Cerebellar cortex (tissue), 1 donor: ENCODE results near the gene PPP1R12B.
A peak's percentile ranks its signal among the peaks of the same experiment; 100 is the strongest.
"Not testable (repeated sequence)": the region's sequence is repeated elsewhere in the genome, so short reads cannot be mapped to it uniquely, and the experiment has no call there.

Experiments
- DNase-seq: peaks from one replicate; pipeline ENCODE4 v3.0.0-alpha.2; 2015; ENCODE audit warnings: low spot score

PPP1R12B gene

DNA sequence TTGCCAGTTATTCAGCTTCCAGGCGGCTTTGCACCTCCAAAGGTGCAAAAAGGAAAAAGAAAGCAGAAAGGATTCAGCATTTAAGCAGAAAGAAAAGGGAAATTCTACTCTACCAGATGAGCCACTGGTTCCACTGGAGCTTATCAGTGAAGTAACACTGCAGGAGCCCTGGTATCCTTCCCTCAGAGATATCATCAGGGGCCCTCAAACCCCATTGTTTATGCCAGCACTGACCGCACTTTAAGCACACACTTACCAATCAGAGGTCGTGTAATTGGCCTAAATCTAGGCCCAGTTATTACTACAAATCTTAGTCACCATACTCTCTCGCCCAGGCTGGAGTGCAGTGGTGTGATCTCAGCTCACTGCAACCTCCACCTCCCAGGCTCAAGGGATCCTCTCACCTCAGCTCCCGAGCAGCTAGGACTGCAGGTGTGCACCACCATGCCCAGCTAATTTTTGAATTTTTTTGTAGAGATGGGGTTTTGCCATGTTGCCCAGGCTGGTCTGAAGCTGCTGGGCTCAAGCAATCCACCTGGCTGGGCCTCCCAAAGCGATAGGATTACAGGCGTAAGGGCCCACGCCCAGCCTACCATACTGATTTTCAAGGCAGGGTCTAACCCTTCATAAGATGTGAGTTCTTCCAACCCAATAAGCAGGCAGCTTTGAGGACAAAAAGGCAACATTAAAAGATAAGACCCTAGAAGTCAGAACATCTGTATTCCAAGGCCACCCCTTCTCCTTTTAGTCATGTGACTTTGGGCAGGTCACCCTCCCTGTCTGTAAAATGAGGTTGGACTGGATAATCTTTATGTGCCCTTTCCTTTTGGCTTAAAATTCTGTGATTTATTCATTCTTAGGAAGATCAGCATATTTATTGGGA, 236.4 kb downstream of the PPP1R12B start:
- no peak for DNase-seq

DNA sequence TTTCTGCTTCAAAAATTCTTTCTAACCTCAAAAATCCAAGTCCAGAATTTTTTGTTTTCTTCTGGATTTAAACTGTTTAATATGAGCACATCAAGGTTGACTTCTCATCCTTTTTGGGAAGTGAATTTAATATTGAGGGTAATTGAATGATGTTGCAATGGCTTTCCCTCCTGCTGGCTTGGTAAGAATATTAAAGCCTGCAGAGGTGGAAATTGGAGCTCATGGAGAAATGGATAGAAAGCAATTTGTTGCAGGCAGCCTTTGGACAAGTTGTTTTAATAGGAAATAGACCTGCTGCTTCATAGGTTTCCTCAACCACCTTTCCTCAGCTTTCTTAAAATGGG, 237.1 kb downstream of the PPP1R12B start:
- no peak for DNase-seq

- peak; percentile 48 for DNase-seq
These were observed 237.7 kb downstream of the PPP1R12B start for GRCh38 chr1:202586018-202586821.

GRCh38 chr1:202586871-202587270, 238.4 kb downstream of the PPP1R12B start:
- DNase-seq, result no peak

DNA sequence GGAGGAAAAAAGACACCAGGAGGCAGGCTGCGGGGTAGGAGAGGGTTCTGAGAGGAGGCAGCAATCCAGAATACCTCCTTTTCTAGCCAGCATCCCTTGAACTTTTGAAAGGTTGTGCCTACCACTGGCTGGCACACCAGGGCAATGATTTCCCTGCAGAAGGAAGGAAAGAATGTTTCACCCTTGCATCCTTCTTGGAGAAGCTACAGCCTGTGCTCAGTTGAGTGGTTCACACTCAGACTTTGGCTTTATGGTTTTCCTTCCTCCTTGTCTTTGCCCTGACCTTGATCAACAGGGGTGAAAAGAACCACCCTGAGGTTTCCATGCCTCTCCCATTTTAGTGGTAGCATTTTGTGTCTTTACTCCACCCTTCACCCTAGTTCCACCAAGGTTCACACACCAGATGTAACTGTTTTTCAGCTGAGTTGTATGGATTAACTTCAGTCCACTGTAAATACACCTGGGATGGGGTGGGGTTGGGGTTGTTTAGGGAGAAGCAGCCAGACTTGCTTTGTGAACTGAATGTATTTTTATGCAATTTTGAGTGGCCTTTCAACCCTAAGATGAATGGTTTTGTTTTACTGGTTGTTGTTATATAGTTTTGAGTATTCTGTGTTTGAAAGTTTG, 239.5 kb downstream of the PPP1R12B start:
- DNase-seq, result no peak

DNA sequence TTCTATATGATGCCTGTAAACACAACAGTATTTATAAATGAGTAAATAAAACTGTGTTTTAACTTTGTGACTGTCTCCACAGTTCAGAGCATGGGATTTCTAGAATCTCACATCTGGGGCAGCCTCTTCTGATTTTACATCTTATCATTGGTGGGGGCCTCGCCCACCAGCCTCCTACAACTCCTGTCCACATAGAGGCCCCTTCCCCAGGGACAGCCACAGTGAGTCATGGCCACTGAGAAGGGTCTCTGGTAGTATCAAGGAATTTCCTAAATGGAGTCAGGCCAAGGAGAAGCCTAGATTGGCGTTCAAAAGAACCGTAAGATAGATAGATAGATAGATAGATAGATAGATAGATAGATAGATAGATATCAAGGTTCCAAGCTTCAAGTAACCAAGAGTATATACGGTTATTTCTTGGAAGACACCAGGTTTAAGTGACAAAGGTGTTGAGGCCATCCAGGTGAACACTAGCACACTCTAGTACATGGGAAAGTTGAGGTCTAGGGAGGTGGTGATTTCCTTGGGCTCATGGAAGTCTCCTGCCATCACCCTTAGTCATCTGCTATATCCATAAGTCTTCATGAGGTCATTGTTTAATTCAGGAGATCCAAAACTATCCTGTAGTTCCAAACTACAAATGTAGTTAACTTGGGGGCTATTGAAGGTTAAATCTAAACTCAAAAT, 240.1 kb downstream of the PPP1R12B start:
- DNase-seq, result no peak

DNA sequence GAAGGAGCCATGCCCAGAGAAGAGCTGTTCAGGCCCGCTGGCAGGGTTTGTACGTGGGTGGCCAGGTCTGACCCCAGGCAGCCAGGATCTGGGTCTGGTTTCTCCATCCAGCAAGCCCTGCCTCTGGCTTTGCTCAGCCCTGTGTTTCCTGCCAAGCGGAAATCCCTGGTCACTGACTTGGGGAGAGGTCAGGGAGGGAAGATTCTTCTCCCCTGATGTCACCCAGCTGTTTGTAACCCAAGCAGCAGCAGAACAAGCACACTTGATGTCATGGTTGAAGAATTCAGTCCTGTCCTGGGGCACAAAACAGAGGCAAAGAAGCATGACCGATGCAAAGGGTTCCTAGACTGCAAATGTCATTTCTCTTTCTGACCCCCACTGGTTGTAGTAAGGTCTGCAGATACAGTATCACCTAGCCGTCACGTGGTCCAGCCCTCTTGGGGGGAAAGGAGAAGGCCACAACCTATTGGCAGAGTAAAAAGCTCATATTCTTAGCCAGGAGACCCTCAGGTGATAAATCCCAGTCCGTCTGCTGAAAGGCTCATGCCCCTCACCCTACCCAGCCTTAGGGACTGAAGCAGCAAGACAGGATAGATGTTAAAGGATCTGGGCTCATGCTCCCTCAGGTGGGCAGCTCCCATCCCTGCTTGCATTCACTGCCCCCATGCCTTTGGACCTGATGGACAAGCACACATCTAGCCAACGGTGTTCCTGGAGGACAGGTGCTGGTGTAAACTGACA, 240.9 kb downstream of the PPP1R12B start:
- DNase-seq, result no peak

DNA sequence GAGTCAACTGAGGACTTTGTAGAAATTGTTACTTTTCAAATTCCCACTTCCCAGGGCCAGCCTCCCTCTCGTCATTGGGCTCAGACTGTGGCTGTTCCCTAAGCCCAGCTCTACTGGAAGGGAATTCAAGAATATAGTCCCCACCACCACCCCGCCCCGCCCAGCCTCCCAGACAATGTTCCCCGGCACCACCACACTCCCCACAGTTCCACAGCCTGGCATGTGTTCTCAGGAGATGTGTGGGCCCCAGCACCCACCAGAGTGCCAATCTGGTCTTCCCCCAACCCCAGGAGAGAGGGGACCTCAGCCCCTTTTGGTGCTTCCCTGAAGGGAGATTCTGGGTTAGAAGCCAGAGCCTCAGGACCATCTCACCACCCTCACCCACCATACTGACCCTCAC, 241.6 kb downstream of the PPP1R12B start:
- DNase-seq, result no peak

- no peak for DNase-seq
These were observed 242.5 kb downstream of the PPP1R12B start for GRCh38 chr1:202590975-202591411.

DNA sequence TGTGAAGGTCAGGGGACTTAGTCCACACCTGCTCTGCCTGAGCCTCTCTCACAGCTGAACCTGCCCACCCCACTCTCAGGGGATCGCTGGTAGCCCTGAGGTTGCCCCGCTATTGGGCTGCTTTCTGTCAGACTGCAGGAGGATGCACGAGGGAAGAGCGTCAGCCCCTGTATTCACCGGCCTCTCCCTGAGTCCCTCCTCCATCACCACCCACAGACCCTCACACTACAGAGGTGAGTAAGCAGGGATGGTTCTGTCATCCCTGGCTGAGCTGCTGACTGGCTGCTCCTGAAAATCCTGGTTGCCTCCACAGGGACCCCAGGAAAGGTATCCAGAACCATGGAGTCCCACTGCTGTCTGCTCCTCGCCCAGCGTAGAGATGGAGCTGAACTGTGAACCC, 243.0 kb downstream of the PPP1R12B start:
- DNase-seq, result no peak

GRCh38 chr1:202592146-202592545, 243.6 kb downstream of the PPP1R12B start:
- no peak for DNase-seq

GRCh38 chr1:202593845-202594244, 245.3 kb downstream of the PPP1R12B start:
- DNase-seq, result no peak

GRCh38 chr1:202596638-202597037, 248.1 kb downstream of the PPP1R12B start:
- DNase-seq, result no peak

- DNase-seq, result no peak
These were observed 248.7 kb downstream of the PPP1R12B start for GRCh38 chr1:202597090-202597761.

GRCh38 chr1:202599669-202600431, 251.4 kb downstream of the PPP1R12B start:
- peak; percentile 72 for DNase-seq

DNA sequence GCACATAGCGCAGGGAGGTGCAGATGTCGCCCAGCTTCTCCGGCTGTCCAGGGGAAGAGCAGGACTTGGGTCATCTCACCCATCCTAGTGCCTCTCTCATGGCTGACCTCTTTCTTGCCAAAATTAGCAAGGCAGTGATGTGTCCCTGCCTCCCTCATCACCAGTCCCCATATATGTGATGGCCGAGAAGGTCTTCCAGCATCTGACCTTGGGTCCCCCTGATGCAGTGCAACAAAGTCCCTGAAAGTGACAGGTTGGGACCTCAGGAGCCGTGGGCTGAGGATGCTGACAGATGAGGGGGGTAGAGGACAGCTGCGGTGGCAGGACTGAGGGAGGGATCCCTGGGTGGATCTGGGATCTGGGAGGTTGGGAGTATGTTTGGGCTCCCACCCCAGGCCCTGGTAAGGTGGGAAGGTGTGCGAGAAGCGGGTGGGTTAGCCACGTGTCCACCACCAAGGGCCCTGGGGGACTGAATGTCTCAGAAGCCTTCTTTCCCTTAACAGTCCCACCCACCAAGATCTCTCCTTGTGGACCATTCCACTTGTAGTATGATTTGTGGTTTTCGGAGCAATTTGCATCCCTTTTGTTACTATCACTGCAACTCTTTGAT, 252.0 kb downstream of the PPP1R12B start:
- DNase-seq, result no peak

DNA sequence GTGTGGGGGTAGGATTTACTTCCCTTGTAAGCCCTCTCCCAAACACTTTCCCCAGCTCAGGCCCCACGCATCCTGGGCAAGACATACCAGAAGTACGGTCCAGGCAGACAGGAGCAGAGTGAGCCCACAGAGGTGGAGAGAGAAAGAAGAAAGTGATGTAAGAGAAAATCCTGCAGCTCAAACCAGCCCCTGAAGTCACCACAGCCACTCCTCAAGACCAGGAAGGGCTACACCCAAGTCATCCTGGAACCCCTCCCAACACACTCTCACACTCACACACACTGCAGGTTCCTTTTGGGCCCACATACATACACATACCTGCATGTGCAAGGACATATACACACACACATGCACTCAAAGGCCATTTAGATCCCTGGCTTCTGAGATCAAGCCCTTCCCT, 254.9 kb downstream of the PPP1R12B start:
- no peak for DNase-seq

DNA sequence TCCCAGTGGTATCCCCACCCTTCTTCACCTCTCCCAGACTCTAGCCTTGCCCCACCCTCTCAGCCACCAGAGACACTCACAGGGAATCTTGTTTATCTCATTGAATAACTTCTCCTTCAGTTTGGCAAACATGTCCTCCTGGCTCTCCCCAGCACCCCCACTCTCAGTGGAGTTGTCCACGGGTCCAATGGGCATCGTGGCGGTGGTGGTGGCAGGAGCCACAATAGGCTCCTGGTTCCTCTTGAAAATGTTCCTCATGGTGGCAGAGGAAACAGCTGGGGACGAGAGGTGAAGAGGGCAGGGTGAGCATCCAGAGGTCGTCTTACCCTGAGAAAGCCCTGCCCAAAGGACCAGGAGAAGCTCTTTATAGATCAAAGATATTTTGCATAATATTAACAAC, 257.0 kb downstream of the PPP1R12B start:
- DNase-seq, result no peak

GRCh38 chr1:202612036-202612435, 263.5 kb downstream of the PPP1R12B start:
- DNase-seq, result not testable (repeated sequence)

DNA sequence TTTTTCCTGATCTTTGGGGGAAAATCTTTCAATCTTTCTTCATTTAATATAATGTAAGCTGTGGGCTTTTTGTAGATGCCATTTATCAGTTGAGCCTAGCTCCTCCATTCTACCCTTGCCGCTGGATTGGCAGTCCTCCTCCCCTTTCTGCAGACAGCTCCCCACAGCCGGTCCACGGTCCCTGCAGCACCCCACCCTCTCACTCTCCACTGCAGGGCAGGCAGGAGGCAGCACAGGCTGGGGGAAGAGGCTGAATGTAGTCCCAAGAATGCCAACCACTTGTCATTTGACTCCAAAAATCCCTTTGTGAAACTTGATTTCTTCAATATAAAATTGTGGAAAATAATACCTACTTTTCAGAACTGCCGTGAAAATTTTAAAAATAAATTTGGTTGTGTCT, 265.1 kb downstream of the PPP1R12B start:
- DNase-seq, result no peak
